IMR-90 (cell line): ENCODE results near the gene BRAF. TPM values are rescaled to one million over a fixed set of nuclear protein-coding genes. Genes with fewer than 3 reads are reported as not detected.

Experiments used
- ATAC-seq: fragments of 200-7000 bp; cut with Tn5 transposase; 2 replicates; pipeline ENCODE4 v1.9.1; 2020; ENCODE audit warnings: low read depth, mild to moderate bottlenecking, moderate library complexity
- BruUV-seq: library from RNA; stranded (reverse); fragments of 400-500 nt; replicated peaks from 2 replicates; lab custom pipeline; 2021; lab: Mats Ljungman, UMichigan
- CTCF ChIA-PET: fragments of 300-600 bp; formaldehyde crosslinking; extraction: SDS; loops from one replicate; lab custom pipeline; 2021; ENCODE audit warnings: antibody characterized with exemption; lab: Yijun Ruan, JAX
- POLR2A ChIA-PET: fragments of 300-600 bp; sonication (Branson Sonifier 250); formaldehyde crosslinking; loops from one replicate; lab custom pipeline; 2022; ENCODE audit warnings: antibody characterized with exemption; ENCODE audit not compliant: unreplicated experiment; lab: Charles Lee
- DNase-seq: peaks from one replicate; pipeline ENCODE4 v3.0.0; 2013
- H2AFZ ChIP-seq: replicated peaks from 2 replicates; pipeline ENCODE3; 2013; ENCODE audit warnings: low read length, mild to moderate bottlenecking; ENCODE audit not compliant: poor library complexity
- H2AK5ac ChIP-seq: 2 replicates; pipeline ENCODE4 v1.6.1; 2013; ENCODE audit warnings: low read depth, low read length, inconsistent platforms
- H2AK9ac ChIP-seq: replicated peaks from 2 replicates; pipeline ENCODE3; 2013; ENCODE audit warnings: mild to moderate bottlenecking, low read depth, low read length, moderate library complexity; ENCODE audit not compliant: poor library complexity
- H2BK120ac ChIP-seq: 2 replicates; pipeline ENCODE4 v1.6.1; 2013; ENCODE audit warnings: low read depth, low read length, inconsistent platforms
- H2BK15ac ChIP-seq: 3 replicates; pipeline ENCODE4 v1.6.1; 2013; ENCODE audit warnings: low read depth, low read length, inconsistent platforms
- H2BK20ac ChIP-seq: 2 replicates; pipeline ENCODE4 v1.6.1; 2013; ENCODE audit warnings: low read depth, mild to moderate bottlenecking, inconsistent platforms, low read length, moderate library complexity
- H2BK5ac ChIP-seq: 2 replicates; pipeline ENCODE4 v1.6.1; 2013; ENCODE audit warnings: mild to moderate bottlenecking, low read depth, low read length, inconsistent platforms; ENCODE audit not compliant: poor library complexity, severe bottlenecking
- H3K14ac ChIP-seq: replicated peaks from 2 replicates; pipeline ENCODE4 v1.6.1; 2013; ENCODE audit warnings: low read depth, low read length, inconsistent platforms
- H3K18ac ChIP-seq: 2 replicates; pipeline ENCODE4 v1.6.1; 2013; ENCODE audit warnings: low read depth, low read length, control low read depth
- H3K23ac ChIP-seq: 2 replicates; pipeline ENCODE4 v1.6.1; 2013; ENCODE audit warnings: low read depth, low read length, inconsistent platforms
- H3K27ac ChIP-seq: 2 replicates; pipeline ENCODE4 v1.5.1; 2013; ENCODE audit warnings: mild to moderate bottlenecking, control low read depth, low read length; ENCODE audit not compliant: insufficient read depth
- H3K27me3 ChIP-seq: 2 replicates; pipeline ENCODE4 v1.6.1; 2013; ENCODE audit warnings: low read length; ENCODE audit not compliant: control insufficient read depth, insufficient read depth
- H3K36me3 ChIP-seq: 2 replicates; pipeline ENCODE4 v1.6.1; 2013; ENCODE audit warnings: low read length, mixed read lengths; ENCODE audit not compliant: control insufficient read depth, insufficient read depth
- H3K4ac ChIP-seq: 2 replicates; pipeline ENCODE4 v1.6.1; 2013; ENCODE audit warnings: low read depth, low read length, inconsistent platforms
- H3K4me1 ChIP-seq: 2 replicates; pipeline ENCODE4 v1.6.1; 2013; ENCODE audit warnings: low read length, mixed read lengths; ENCODE audit not compliant: control insufficient read depth, insufficient read depth
- H3K4me2 ChIP-seq: 2 replicates; pipeline ENCODE4 v1.6.1; 2013; ENCODE audit warnings: low read depth, mild to moderate bottlenecking, control low read depth, low read length, moderate library complexity
- H3K4me3 ChIP-seq: 2 replicates; pipeline ENCODE4 v1.5.1; 2013; ENCODE audit warnings: low read depth, mild to moderate bottlenecking, control low read depth, low read length, moderate library complexity; ENCODE audit not compliant: insufficient read depth
- H3K56ac ChIP-seq: 2 replicates; pipeline ENCODE4 v1.6.1; 2013; ENCODE audit warnings: low read length, inconsistent platforms; ENCODE audit not compliant: insufficient read depth; ENCODE audit errors: extremely low read depth
- H3K79me1 ChIP-seq, 2 experiments: 2 replicates each; pipeline ENCODE4 v1.6.1; 2013; ENCODE audit warnings: low read length in 2 of 2, inconsistent platforms in 1 of 2, low read depth in 1 of 2
- H3K9ac ChIP-seq: 2 replicates; pipeline ENCODE4 v1.6.1; 2013; ENCODE audit warnings: low read depth, low read length, control low read depth
- H3K9me1 ChIP-seq: 2 replicates; pipeline ENCODE4 v1.6.1; 2013; ENCODE audit warnings: low read length, inconsistent platforms; ENCODE audit not compliant: insufficient read depth
- H3K9me3 ChIP-seq: 2 replicates; pipeline ENCODE4 v1.6.1; 2013; ENCODE audit warnings: low read length; ENCODE audit not compliant: control insufficient read depth, insufficient read depth
- H4K20me1 ChIP-seq: 2 replicates; pipeline ENCODE4 v1.6.1; 2013; ENCODE audit warnings: low read length, inconsistent platforms; ENCODE audit not compliant: insufficient read depth
- H4K5ac ChIP-seq: 2 replicates; pipeline ENCODE4 v1.6.1; 2013; ENCODE audit warnings: mild to moderate bottlenecking, low read depth, low read length, control low read depth
- H4K8ac ChIP-seq, 2 experiments: 2 replicates each; pipeline ENCODE4 v1.6.1; 2013; ENCODE audit warnings: low read depth in 2 of 2, low read length in 2 of 2, control low read depth in 1 of 2, inconsistent platforms in 1 of 2
- H4K91ac ChIP-seq: 2 replicates; pipeline ENCODE4 v1.6.1; 2013; ENCODE audit warnings: low read depth, low read length, inconsistent platforms; ENCODE audit not compliant: insufficient read depth
- BHLHE40 ChIP-seq: fragments of 150-350 bp; IDR thresholded peaks from 2 replicates; pipeline ENCODE4 v1.6.1; 2016; ENCODE audit warnings: mild to moderate bottlenecking, low read depth, low read length
- CEBPB ChIP-seq: IDR thresholded peaks from 2 replicates; pipeline ENCODE4 v1.6.1; 2012; ENCODE audit warnings: low read depth, low read length, improper control_type of control experiment
- CHD1 ChIP-seq: IDR thresholded peaks from 2 replicates; pipeline ENCODE4 v1.6.1; 2012; ENCODE audit warnings: low read depth, low read length, improper control_type of control experiment
- FOS ChIP-seq: fragments of 150-350 bp; IDR thresholded peaks from 2 replicates; pipeline ENCODE4 v1.6.1; 2016; ENCODE audit warnings: low read depth, low read length
- MXI1 ChIP-seq: IDR thresholded peaks from 2 replicates; pipeline ENCODE4 v1.6.1; 2012; ENCODE audit warnings: low read depth, mild to moderate bottlenecking, low read length, moderate library complexity, borderline replicate concordance
- POLR2A ChIP-seq: IDR thresholded peaks from 2 replicates; pipeline ENCODE4 v1.6.1; 2012; ENCODE audit warnings: mild to moderate bottlenecking, low read depth, low read length
- RAD21 ChIP-seq: IDR thresholded peaks from 2 replicates; pipeline ENCODE4 v1.6.1; 2012; ENCODE audit warnings: low read length, improper control_type of control experiment
- RCOR1 ChIP-seq: IDR thresholded peaks from 2 replicates; pipeline ENCODE4 v1.6.1; 2012; ENCODE audit warnings: mild to moderate bottlenecking, low read length, improper control_type of control experiment; ENCODE audit not compliant: insufficient replicate concordance
- WGBS, 2 experiments: methylation state at CpG; one replicate each; pipeline versions ENCODE4 v1.1.5 to v1.1.7; 2013; ENCODE audit warnings: missing lambda C conversion rate in 2 of 2; ENCODE audit not compliant: insufficient read length in 1 of 2; ENCODE audit errors: extremely low coverage in 2 of 2; 5-methylcytosine and 5-hydroxymethylcytosine counted together
- dilution Hi-C: fragments of 300-500 bp; cut with HindIII; formaldehyde crosslinking; loops from one replicate; pipeline ENCODE4 v1.14.3; 2018; ENCODE audit warnings: low sequenced_read_pairs; ENCODE audit not compliant: unreplicated experiment
- in situ Hi-C: fragments of 300-500 bp; cut with MboI; formaldehyde crosslinking; loops from 3 replicates; pipeline ENCODE4 v1.14.3; 2019; ENCODE audit warnings: low sequenced_read_pairs, inconsistent platforms, mixed read lengths
- intact Hi-C: fragments of 100-400 bp; cut with micrococcal nuclease; formaldehyde crosslinking; loops from 2 replicates; pipeline ENCODE4 v1.10.0; 2022
- polyA plus RNA-seq, 3 experiments: library from polyadenylated mRNA; depleted of rRNA; stranded (reverse); fragments of >200 nt; gene quantifications; 2 replicates each; pipeline ENCODE4 v1.2.3, GENCODE V29; 2012; ENCODE audit warnings: low replicate concordance in 1 of 3
- total RNA-seq: library from RNA; depleted of rRNA; stranded (reverse); fragments of >200 nt; gene quantifications from 2 replicates; pipeline ENCODE4 v1.2.3, GENCODE V29; 2012
- TF ChIP-seq, protein P1 (sequence below): fragments of 150-350 bp; IDR thresholded peaks from 2 replicates; pipeline ENCODE4 v1.6.1; 2017; ENCODE audit warnings: mild to moderate bottlenecking, antibody characterized with exemption, low read length, low read depth

The BRAF gene
- total and polyA plus RNA-seq, 2 of the 4 experiments (the other 2 are of a cell fraction), result 5.7 to 12.9 TPM

DNA sequence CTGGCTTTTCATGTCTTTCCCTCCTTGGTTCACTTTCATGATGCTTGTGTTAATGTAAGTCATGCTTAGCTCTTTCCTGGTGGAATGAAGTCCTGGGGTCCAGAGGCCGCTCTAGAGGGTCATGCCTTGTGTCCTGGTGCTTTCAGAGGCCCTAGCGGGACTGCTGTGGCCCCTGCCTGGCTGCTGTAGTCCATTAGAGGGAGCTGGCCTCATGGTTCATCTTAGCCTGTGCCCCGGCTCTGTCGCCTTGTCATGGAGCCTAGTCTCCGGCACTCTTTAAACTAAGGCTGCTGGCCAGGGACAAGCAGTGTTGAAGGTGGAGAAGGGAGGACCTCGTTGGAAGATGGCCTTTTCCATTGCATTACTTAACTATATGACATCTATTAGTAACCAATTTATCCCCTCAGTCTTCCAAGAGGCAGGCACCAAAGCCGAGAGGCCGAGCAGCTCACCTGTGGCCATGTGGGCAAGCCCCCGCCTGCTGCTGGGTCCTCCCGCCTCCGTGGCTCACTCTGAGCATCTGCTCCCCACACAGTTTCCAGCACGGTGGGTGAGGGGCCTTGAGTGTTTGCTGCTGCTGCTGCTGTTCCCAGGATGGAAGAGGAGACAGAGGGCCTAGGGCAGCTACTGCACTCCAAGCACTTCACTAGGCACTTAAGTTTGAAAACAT lies 233.2 kb downstream of the BRAF start:
- no peaks in the 10 kb centered on the region for H3K9me3 ChIP-seq
- H2BK5ac ChIP-seq, result no peak overlapping the region
- H2AK5ac ChIP-seq, result no peak overlapping the region
- ChIA-PET CTCF (interaction anchor here (0.7 kb wide), 1 partner anchor 56 kb away, joined by 3 read pairs; no protein-coding TSS in a partner anchor), POLR2A (no interaction called here)
- no peak overlapping the region for H4K91ac ChIP-seq
- no peak overlapping the region for H2AK9ac ChIP-seq
- H3K4me1 ChIP-seq, result peaks cover 3% of the 10 kb centered on the region
- peaks cover 9% of the 10 kb centered on the region; the same call in 1 of the 2 replicates for H3K36me3 ChIP-seq
- no peak overlapping the region for H3K14ac ChIP-seq
- H3K23ac ChIP-seq, result no peak overlapping the region
- H3K4me2 ChIP-seq, result no peak overlapping the region
- ATAC-seq (no peak), DNase-seq (no peak)
- no peak overlapping the region for H3K56ac ChIP-seq
- H3K27ac ChIP-seq, result no peak overlapping the region
- H2AFZ ChIP-seq, result no peak overlapping the region
- in situ Hi-C loops (no loop called here), intact Hi-C loops (loop anchor here (10.0 kb wide), 1 partner anchor 233 kb away; the partner anchor contains the start of gene BRAF), dilution Hi-C loops (no loop called here)
- H4K8ac ChIP-seq, result no peak overlapping the region
- H4K20me1 ChIP-seq, result no peaks in the 10 kb centered on the region
- H4K5ac ChIP-seq, result no peak overlapping the region
- no peak overlapping the region for H3K4ac ChIP-seq
- 100% methylated on average over 2 of the region's 12 CpGs; no CpG with 5 or more reads in 1 of the 2 experiments for WGBS, 2 experiments
- H2BK15ac ChIP-seq, result no peak overlapping the region
- H2BK120ac ChIP-seq, result no peak overlapping the region
- H3K18ac ChIP-seq, result no peak overlapping the region
- no peaks in the 10 kb centered on the region for H3K9me1 ChIP-seq
- H3K4me3 ChIP-seq, result no peak overlapping the region
- H3K9ac ChIP-seq, result no peak overlapping the region
- no peaks in the 10 kb centered on the region for H3K27me3 ChIP-seq
- no peaks in the 10 kb centered on the region for H3K79me1 ChIP-seq
- no peak overlapping the region for H2BK20ac ChIP-seq
- TF ChIP-seq CHD1 (no peak), RAD21 (no peak), FOS (no peak), RCOR1 (no peak), MXI1 (no peak), CEBPB (no peak), POLR2A (no peak), BHLHE40 (no peak)
- TF ChIP-seq, protein P1, sequence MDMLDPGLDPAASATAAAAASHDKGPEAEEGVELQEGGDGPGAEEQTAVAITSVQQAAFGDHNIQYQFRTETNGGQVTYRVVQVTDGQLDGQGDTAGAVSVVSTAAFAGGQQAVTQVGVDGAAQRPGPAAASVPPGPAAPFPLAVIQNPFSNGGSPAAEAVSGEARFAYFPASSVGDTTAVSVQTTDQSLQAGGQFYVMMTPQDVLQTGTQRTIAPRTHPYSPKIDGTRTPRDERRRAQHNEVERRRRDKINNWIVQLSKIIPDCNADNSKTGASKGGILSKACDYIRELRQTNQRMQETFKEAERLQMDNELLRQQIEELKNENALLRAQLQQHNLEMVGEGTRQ, result no peak
- BruUV-seq, result no TSS peak
